Measurements from ENCODE around the gene LRRC56.
"Not testable (repeated sequence)": the region's sequence is repeated elsewhere in the genome, so short reads cannot be mapped to it uniquely, and the experiment has no call there.

Gene LRRC56

GRCh38 chr11:501001-501682 lies 36.2 kb upstream of the LRRC56 start:
- DNase-seq (ENCODE audit: low read depth in 2 of 3, low spot score in 2 of 3) = no peak

GRCh38 chr11:501683-502287 lies 35.5 kb upstream of the LRRC56 start:
- no peak for DNase-seq (ENCODE audit: low read depth in 2 of 3, low spot score in 2 of 3)

DNA sequence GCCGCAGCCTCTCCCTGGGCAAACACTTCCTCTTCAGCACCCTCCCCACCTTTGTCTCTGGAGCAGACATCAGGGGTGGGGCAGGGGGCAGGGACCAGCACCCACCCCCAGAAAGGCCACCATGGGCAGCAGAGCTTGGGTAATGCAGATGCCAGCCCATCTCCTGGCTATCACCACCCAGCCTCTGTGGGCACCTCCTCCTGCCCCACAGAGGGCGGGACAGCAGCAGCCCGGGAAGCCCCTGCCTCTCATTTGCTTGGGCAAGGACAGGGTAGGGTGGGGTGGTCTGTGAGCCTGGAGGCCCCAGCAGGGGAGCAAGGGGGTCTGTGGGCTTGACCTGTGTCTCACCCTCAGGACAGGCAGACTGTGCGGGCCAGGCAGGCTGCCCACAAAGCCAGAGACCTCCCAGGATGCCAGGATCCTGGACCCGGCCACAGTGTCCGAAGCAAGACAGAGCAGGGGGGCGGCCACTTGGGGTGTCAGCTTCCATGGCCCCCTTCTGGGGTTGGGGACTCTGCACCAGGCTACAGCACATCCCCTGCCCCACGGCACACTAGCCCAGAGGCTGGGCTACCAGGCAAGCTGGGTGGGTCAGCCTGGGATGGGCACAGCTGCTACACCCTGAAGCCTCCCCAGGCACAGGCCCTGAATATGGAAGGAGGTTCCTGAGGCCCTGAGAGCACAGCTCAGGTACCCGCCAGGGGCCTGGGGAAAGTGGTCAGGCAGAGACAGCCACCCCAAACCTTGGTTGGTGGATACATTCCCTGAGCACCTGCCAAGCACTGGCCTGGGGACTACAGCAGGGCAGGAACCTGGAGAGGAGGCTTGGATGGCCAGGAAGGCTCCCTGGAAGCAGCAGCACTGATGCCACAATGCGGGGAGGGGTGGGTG lies 34.8 kb upstream of the LRRC56 start:
- DNase-seq (ENCODE audit: low read depth in 2 of 3, low spot score in 2 of 3) = no peak

DNA sequence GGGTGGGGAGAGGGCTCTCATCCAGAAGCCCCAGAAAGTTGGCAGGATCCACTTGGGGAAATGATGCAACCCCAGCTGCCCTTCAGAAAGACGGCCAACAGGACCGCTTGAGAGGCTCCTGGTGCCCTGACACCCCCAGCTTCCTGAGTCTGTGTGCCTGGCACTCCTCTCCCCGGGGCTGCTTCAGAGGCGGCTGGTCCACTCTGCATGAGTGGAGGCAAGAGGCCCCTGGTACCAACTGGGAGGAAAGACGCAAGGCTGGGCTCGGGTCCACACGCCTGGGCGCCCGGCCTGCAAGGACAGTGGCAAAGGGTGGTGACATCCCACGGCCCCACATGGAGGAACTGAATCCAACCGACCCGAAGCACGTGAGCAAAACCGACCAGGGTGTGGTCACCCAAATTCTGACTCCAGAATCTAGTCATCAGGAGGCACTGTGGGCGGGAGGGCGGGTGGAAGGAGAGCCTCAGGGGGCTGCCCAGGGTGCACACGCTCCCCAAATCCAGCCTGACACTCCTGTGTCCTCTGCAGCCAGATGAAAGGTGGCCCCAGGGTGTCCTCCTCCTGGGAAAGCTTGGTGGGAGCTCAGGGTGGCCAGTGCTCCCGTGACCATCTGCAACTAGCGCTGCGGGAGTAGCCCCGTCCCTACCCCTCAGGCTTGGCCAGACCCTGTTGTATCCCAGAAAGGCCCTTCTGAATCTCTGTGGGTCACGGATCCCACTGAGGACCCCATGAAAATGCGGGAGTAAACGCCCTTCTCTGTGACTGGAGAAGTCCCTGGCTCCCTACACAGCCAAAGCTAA lies 33.9 kb upstream of the LRRC56 start:
- DNase-seq (ENCODE audit: low read depth in 2 of 3, low spot score in 2 of 3) = no peak

DNA sequence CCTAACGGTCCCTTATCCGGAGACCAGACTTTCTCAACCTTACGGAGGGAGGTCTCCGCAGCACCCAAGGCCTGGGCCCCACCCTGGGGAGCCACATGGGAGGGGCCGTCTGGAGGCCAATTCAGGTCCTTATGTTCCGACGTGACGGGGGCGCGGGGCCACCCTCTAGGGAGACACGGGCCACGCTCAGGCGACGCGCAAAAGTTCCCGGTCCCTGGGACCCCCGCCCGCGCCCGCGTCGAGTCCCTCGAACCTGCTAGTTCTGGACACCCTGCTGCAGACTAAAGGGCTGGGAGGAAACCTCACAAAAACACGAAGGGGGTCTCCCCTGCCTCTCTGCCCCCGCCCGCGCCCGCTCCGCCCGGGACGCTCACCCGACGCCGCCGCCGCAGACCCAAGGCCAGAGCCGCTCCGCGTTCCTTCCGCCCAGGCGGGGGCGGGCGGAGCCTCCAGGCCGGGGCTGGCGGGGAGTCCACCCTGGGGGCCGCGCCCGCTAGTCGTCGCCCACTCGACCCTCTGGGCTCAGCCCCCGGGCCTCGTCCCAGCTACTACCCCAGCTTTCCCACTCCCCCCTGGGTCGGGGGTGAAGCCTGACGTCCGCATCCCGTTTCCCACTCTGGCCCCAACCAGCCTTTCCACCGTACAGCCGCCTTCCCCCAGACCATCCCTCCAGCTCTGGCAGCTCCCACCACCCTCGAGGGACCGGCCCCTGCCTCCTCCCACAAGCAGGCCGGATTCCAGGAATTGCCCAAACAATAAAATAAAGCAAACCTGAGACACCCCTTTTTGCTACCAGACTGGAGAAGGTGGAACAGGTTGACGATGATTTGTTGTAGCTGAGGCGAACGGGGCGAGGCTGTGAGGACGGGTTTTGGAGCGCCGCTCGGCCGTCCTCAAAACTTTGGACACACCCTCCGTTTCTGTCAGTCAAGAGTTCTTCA lies 33.0 kb upstream of the LRRC56 start:
- DNase-seq (ENCODE audit: low read depth in 2 of 3, low spot score in 2 of 3) = no peak

DNA sequence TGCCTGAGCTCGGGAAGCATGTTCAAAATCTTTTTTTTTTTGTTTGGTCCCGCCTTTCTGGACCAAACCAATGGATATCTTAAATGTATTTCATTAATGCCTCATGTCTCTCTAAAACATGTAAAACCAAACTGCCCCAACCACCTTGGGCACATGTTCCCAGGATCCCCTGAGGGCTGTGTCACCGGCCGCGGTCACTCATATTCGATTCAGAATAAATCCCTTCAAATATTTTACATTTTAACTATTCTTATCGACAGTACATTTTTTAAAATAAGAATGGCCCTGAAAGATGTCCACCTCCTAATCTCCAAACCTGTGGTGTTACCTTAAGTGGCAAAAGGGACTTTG lies 32.4 kb upstream of the LRRC56 start:
- DNase-seq (ENCODE audit: low read depth in 2 of 3, low spot score in 2 of 3) = no peak

DNA sequence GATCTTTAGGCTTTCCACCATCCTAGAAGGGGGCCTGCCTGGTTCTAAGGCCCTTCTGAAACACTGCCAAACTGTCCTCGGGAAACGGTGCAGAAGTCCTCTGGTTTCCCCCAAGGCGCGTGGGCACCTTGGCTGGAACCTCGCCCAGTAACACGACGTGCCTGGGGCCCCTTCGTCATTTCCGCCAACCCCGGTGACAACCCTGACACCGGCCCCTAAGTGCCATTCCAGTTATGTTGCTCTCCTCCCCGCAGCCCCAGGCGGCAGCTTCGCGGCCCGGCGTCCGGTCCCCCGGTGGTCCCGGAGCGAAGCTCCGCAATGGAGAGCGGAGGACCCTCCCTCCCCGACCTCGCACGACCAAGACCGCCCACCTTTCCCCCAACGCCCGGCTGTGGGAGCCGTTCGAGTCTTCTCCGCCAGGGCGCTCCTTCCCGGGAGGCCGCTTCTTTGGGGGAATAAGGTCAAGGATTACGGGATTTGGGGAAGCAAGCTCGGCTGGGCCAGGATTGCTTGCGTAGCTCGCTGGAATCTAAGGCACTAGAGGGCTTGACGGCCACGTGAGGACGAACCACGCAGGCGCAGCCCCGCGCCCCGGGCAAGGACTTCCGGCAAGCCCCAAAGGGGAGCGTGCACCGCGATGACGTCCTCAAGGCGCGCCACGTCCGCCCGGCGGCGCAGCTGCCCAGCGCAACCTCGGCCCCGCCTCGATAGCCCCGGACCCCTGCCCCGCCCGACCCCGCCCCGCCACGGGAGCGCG lies 30.9 kb upstream of the LRRC56 start:
- peak; percentile 73 to 97 (median 94) for DNase-seq (ENCODE audit: low read depth in 2 of 3, low spot score in 2 of 3)

DNA sequence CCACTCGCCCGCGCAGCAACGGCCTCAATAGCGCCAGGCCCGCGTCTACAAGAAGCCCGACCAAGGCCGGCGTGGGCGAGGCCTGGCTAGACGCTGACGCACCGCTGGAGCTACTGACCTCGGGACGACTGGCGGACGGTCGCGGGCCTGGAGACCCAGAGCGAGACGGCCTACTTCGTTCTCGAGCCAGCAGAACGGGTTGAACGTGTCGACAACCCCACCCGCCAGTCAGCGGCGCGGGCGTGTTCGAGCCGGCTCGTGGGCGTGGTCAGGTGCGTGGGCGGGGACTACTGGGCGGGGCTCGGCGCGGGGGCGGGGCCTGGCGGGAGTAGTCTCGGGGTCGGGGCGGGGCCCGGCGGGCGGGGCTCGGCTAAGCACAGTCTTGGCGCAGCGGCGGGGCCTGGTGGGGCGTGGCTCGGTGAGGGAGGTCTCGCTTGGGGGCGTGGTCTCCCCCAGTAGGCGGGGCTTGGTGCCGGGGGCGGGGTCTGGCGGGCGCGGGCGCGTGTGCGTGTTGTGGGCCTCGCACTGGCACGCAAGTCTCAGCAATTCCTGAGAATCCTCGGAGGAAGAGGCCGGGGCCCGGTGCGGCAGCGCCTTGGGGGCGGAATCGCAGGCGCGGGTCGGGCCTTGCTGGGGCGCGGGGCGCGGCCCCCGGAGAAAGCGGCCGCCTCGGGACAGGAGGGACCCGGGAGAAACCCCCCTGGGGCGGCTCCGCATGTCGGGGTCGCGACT lies 30.2 kb upstream of the LRRC56 start, which contains the start of gene RNH1:
TSS of gene RNH1 (minus strand) at position 248 of the 732 bp plus-strand sequence. CDS start 5,080 bp downstream, outside the sequence.
- DNase-seq (ENCODE audit: low read depth in 2 of 3, low spot score in 2 of 3) = peak; percentile 98 to 100 (median 100)

DNA sequence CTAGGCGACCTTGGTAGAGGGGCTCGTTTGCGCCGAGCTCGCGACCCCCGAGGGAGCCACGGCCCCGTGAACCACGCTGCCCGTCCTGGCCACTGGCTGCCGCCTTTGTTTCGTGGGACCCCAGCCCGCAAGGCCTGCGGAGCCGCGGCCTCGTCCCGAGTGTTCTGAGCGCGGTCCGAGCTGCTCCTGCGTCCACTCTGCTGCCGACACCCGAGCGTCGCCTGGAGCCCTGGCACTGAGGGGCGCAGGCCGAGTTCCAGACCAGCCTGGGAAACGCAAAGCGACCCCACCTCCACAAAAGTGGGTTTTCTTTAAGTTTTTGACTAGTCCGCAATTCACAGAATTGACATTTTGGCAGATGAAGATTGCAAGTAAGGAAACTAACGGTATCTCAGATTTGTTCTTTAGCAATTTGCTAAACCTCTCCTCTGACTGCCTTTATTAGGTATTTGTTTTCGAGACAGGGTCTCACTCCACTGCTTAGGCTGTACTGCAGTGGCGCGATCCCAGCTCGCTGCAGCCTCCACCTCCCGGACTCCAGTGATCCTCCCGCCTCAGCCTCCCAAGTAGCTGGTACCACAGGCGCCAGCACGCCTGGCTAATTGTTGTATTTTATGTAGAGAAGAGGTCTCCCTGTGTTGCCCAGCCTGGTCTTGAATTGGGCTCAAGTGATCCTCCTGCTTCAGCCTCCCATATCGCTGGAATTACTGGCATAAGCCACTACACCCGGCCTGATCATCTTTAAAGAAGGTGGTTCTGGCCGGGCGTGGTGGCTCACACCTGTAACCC lies 29.4 kb upstream of the LRRC56 start:
- DNase-seq (ENCODE audit: low read depth in 2 of 3, low spot score in 2 of 3) = no peak

- DNase-seq (ENCODE audit: low read depth in 2 of 3, low spot score in 2 of 3) = no peak
These were observed 28.4 kb upstream of the LRRC56 start for GRCh38 chr11:508956-509355.

- DNase-seq (ENCODE audit: low read depth in 2 of 3, low spot score in 2 of 3) = no peak
These were observed 24.3 kb upstream of the LRRC56 start for GRCh38 chr11:512761-513595.

DNA sequence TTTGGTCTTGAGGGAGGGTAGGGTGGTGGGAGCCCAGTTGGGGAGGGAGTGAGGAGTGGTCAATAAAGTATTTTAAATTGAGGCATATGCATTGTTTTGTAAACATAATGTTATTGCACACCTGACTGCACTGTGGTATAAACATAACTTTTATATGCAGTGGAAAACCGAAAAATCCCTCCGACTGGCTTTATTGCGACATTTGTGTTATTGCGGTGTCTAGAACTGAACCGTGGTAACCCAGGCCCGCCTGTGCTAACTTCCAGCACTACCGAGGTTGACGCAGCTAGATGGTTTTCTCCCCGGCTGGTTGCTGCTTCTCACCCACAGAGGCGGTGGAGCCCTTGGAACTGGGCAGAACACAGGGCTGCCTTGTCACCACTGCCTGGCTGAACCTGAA lies 22.7 kb upstream of the LRRC56 start:
- no peak for DNase-seq (ENCODE audit: low read depth in 2 of 3, low spot score in 2 of 3)

DNA sequence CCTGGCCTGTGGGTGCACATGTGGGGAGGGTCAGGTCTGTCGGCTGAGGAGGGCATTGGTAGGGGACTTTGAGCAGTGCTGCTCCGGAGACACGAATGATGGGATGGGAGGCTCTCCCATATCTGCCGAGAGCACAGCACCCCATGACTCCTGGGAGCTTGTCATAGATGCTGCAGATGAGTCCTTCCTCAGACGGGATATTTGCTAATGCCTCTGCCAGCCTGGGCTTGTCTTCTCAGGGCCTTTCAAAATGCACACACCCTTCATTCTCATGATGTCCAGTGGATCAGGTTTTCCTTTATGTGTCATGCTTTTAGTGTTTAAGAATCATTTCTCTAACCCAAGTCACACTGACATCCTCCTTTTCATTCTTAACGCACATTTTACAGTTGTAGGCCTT lies 22.2 kb upstream of the LRRC56 start:
- DNase-seq (ENCODE audit: low read depth in 2 of 3, low spot score in 2 of 3) = no peak

DNA sequence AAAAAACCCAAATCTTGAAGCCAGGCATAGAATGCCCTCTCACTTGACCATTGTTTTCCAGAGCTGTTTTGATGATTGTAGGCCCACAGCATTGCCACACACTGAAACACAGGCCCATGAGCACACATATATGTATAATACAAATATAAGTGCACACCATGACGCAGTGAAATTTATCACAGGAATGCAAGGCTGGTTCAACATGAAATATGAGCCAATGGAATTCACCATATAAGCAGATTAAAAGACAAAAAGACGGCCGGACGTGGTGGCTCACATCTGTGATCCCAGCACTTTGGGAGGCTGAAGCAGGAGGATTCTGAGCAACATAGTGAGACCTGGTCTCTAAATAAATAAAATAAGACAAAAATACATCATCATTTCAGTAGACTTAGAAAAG lies 20.9 kb upstream of the LRRC56 start:
- no peak for DNase-seq (ENCODE audit: low read depth in 2 of 3, low spot score in 2 of 3)

GRCh38 chr11:516918-517685 lies 20.2 kb upstream of the LRRC56 start:
- DNase-seq (ENCODE audit: low read depth in 2 of 3, low spot score in 2 of 3) = not testable (repeated sequence)

All from activated CD8-positive, alpha-beta memory T cell treated with anti-CD3 and anti-CD28 coated beads for 48 hours (primary cell).